ENCODE data around the gene DEPDC7. TPM values are rescaled to one million over a fixed set of nuclear protein-coding genes. Genes with fewer than 3 reads are reported as not detected.
A peak's percentile ranks its signal among the peaks of the same experiment; 100 is the strongest.

The DEPDC7 gene
- total and polyA plus RNA-seq, 2 of the 13 experiments (the other 11 are each of a cell fraction or from before 2014, with no cell fraction given) = 17.3 to 33.3 TPM

DNA sequence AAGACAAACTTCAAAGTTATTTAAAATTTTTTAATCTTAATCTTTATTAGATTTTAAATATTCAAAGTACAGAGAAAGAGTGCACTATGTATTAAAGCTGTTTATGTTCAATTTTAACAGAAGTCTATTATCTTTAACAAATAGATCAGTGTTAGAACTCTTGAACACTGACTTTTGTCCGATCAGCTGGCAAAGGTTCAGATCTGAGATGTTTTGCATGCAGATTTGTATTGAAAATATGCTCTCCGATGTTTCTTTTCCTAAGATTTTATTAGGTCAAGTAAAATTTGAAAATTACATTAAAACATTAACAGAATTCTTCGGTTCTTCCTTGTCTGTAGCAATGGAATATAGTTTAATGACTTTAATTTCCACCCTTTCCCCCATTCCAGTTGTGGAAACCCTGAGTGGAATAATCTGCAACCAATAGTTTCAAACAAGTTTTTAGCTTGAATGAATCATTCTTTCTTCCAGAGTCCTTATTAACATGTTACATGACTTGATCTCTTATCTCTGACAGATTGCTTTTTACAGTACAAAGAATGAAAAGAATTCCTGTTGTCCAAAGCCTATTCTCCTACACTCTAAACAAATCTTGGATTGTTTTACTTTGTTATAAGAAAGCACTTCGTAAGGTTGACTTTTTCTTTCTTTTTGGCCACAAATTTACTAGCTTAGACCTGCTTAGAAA lies 12.3 kb downstream of the DEPDC7 start:
- CTCF ChIA-PET (ENCODE audit: low intra/inter-chr PET ratio, low total read pairs) = no interaction called here
- WGBS (ENCODE audit: low lambda C conversion rate) = 94% methylated on average over 4 of the region's 4 CpGs
- no peak for FAIRE-seq
- in situ Hi-C loops (cut with HindIII; ENCODE audit: extremely low pct_ligation_motif_present, low pct_unique_long_range_greater_than_20kb) = no loop called here
- Histone ChIP-seq H2AFZ (ENCODE audit: low read length) (no peak overlapping the region), H3K27ac (ENCODE audit: extremely low read length, insufficient read depth, low read length) (no peak overlapping the region), H3K4me1 (ENCODE audit: insufficient read depth, low read length) (peaks cover 8% of the 10 kb centered on the region; the same call in 1 of the 2 replicates), H3K4me3 (replicated peaks in 1 of 3; ENCODE audit: insufficient read depth in 1 of 3, low read depth in 2 of 3, low read length in 3 of 3) (no peak overlapping the region), H3K36me3 (replicated peaks in 1 of 2; ENCODE audit: control insufficient read depth in 1 of 2, insufficient read depth in 2 of 2, low read length in 2 of 2) (peaks cover 1 to 54% of the 10 kb centered on the region in 2 experiments; a peak in 4 of 5 replicates), H3K9me3 (ENCODE audit: low read length) (no peaks in the 10 kb centered on the region), H3K4me2 (ENCODE audit: low read depth, low read length) (no peak overlapping the region), H3K27me3 (ENCODE audit: control insufficient read depth in 1 of 2, insufficient read depth in 2 of 2, low read length in 2 of 2) (no peaks in the 10 kb centered on the region; a peak in 1 of 5 replicates), H4K20me1 (ENCODE audit: insufficient read depth, low read length) (no peaks in the 10 kb centered on the region), H3K79me2 (ENCODE audit: insufficient read depth, low read length) (peaks cover 15% of the 10 kb centered on the region), H3K9ac (ENCODE audit: insufficient read depth, low read depth, low read length) (no peak overlapping the region)
- BruUV-seq (replicated peaks) = TSS peak; percentile 19
- ATAC-seq = no peak
- POLR2A ChIA-PET = interaction anchor here (2.3 kb wide), 1 partner anchor 12 kb away, joined by 19 read pairs; the partner anchor contains the start of gene DEPDC7
- TF ChIP-seq HOXA7 (CRISPR knock-in tag; IDR thresholded peaks at IDR 0.05) (no peak), ZFP90 (CRISPR knock-in tag; IDR thresholded peaks at IDR 0.05; ENCODE audit: borderline replicate concordance) (no peak), ZNF703 (CRISPR knock-in tag; IDR thresholded peaks at IDR 0.05; ENCODE audit: borderline replicate concordance) (no peak), ZNF619 (CRISPR knock-in tag; IDR thresholded peaks at IDR 0.05) (no peak), ZNF124 (CRISPR knock-in tag; IDR thresholded peaks at IDR 0.05) (no peak), AHR (CRISPR knock-in tag; IDR thresholded peaks at IDR 0.05) (no peak), ZNF546 (CRISPR knock-in tag; conservative IDR thresholded peaks at IDR 0.05) (no peak), TAF1 (CRISPR knock-in tag; IDR thresholded peaks at IDR 0.05) (no peak), PAWR (CRISPR knock-in tag; IDR thresholded peaks at IDR 0.05; ENCODE audit: borderline replicate concordance) (no peak)
- TF ChIP-seq, protein P1, sequence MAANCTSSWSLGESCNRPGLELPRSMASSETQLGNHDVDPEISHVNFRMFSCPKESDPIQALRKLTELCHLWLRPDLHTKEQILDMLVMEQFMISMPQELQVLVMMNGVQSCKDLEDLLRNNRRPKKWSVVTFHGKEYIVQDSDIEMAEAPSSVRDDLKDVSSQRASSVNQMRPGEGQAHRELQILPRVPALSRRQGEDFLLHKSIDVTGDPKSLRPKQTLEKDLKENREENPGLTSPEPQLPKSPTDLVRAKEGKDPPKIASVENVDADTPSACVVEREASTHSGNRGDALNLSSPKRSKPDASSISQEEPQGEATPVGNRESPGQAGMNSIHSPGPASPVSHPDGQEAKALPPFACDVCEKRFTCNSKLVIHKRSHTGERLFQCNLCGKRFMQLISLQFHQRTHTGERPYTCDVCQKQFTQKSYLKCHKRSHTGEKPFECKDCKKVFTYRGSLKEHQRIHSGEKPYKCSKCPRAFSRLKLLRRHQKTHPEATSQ (CRISPR knock-in tag; IDR thresholded peaks at IDR 0.05; ENCODE audit: borderline replicate concordance) = no peak
- TF ChIP-seq, protein P2, sequence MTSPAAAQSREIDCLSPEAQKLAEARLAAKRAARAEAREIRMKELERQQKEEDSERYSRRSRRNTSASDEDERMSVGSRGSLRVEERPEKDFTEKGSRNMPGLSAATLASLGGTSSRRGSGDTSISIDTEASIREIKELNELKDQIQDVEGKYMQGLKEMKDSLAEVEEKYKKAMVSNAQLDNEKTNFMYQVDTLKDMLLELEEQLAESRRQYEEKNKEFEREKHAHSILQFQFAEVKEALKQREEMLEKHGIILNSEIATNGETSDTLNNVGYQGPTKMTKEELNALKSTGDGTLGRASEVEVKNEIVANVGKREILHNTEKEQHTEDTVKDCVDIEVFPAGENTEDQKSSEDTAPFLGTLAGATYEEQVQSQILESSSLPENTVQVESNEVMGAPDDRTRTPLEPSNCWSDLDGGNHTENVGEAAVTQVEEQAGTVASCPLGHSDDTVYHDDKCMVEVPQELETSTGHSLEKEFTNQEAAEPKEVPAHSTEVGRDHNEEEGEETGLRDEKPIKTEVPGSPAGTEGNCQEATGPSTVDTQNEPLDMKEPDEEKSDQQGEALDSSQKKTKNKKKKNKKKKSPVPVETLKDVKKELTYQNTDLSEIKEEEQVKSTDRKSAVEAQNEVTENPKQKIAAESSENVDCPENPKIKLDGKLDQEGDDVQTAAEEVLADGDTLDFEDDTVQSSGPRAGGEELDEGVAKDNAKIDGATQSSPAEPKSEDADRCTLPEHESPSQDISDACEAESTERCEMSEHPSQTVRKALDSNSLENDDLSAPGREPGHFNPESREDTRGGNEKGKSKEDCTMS (CRISPR knock-in tag; conservative IDR thresholded peaks at IDR 0.05) = no peak
- TF ChIP-seq, protein P3, sequence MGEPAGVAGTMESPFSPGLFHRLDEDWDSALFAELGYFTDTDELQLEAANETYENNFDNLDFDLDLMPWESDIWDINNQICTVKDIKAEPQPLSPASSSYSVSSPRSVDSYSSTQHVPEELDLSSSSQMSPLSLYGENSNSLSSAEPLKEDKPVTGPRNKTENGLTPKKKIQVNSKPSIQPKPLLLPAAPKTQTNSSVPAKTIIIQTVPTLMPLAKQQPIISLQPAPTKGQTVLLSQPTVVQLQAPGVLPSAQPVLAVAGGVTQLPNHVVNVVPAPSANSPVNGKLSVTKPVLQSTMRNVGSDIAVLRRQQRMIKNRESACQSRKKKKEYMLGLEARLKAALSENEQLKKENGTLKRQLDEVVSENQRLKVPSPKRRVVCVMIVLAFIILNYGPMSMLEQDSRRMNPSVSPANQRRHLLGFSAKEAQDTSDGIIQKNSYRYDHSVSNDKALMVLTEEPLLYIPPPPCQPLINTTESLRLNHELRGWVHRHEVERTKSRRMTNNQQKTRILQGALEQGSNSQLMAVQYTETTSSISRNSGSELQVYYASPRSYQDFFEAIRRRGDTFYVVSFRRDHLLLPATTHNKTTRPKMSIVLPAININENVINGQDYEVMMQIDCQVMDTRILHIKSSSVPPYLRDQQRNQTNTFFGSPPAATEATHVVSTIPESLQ (CRISPR knock-in tag; conservative IDR thresholded peaks at IDR 0.05) = no peak
- intact Hi-C loops (cut with micrococcal nuclease; ENCODE audit: unreplicated experiment) = no loop called here
- no peak for DNase-seq (ENCODE audit: low spot score)
